WTC11 (cell line): ENCODE data around the gene KLHL29. TPM values are rescaled to one million over a fixed set of nuclear protein-coding genes. Genes with fewer than 3 reads are reported as not detected.

Source experiments
- ATAC-seq: fragments of 200-7000 bp; cut with Tn5 transposase; 2 replicates; pipeline ENCODE4 v1.10.0; 2021; ENCODE audit warnings: mild to moderate bottlenecking, moderate library complexity
- CTCF ChIA-PET: fragments of 300-600 bp; sonication (Branson Sonifier 250); formaldehyde crosslinking; loops from one replicate; lab custom pipeline; 2021; ENCODE audit warnings: antibody characterized with exemption; lab: Charles Lee
- POLR2A ChIA-PET: fragments of 350-600 bp; sonication (Branson Sonifier 250); formaldehyde crosslinking; loops from one replicate; lab custom pipeline; 2021; ENCODE audit warnings: antibody characterized with exemption; lab: Charles Lee
- DNase-seq: peaks from one replicate; pipeline ENCODE4 v3.0.0; 2021; ENCODE audit warnings: low spot score
- H3K27ac Mint-ChIP-seq: 2 replicates; pipeline ENCODE4 v1.8.0; 2021; ENCODE audit warnings: mixed read lengths
- H3K27me3 Mint-ChIP-seq: 2 replicates; pipeline ENCODE4 v1.8.0; 2021; ENCODE audit warnings: low read depth, mild to moderate bottlenecking, moderate library complexity, mixed read lengths
- H3K36me3 Mint-ChIP-seq: 2 replicates; pipeline ENCODE4 v1.8.0; 2021; ENCODE audit warnings: mixed read lengths
- H3K4me1 Mint-ChIP-seq: 2 replicates; pipeline ENCODE4 v1.8.0; 2022; ENCODE audit warnings: mixed read lengths
- H3K4me3 Mint-ChIP-seq: 2 replicates; pipeline ENCODE4 v1.8.0; 2021; ENCODE audit warnings: mild to moderate bottlenecking, moderate library complexity, mixed read lengths
- H3K9me3 Mint-ChIP-seq: 2 replicates; pipeline ENCODE4 v1.8.0; 2021; ENCODE audit warnings: mixed read lengths
- CBFB ChIP-seq: sonication (generic); formaldehyde crosslinking; IDR thresholded peaks from 2 replicates; pipeline ENCODE4 v1.8.1; 2022; ENCODE audit warnings: mild to moderate bottlenecking, low read depth, missing genetic modification reagents
- EMX1 ChIP-seq: fragments of 250-450 bp; sonication (Bioruptor Pico); IDR thresholded peaks from 2 replicates; pipeline ENCODE4 v1.8.0; 2021; ENCODE audit warnings: mild to moderate bottlenecking
- ETV6 ChIP-seq: sonication (generic); formaldehyde crosslinking; IDR thresholded peaks from 2 replicates; pipeline ENCODE4 v1.8.1; 2022; ENCODE audit warnings: mild to moderate bottlenecking, missing genetic modification reagents
- JAZF1 ChIP-seq: fragments of 250-450 bp; sonication (Bioruptor Pico); IDR thresholded peaks from 2 replicates; pipeline ENCODE4 v1.9.0; 2021; ENCODE audit warnings: moderate library complexity, mild to moderate bottlenecking, inconsistent platforms
- NR2C2 ChIP-seq: sonication (generic); formaldehyde crosslinking; IDR thresholded peaks from 2 replicates; pipeline ENCODE4 v1.8.0; 2022; ENCODE audit warnings: mild to moderate bottlenecking, missing genetic modification reagents
- OVOL2 ChIP-seq: fragments of 250-450 bp; sonication (Bioruptor Pico); IDR thresholded peaks from 2 replicates; pipeline ENCODE4 v1.9.0; 2021; ENCODE audit warnings: mild to moderate bottlenecking, borderline replicate concordance
- SMAD4 ChIP-seq: sonication (generic); formaldehyde crosslinking; IDR thresholded peaks from 2 replicates; pipeline ENCODE4 v1.8.0; 2022; ENCODE audit warnings: mild to moderate bottlenecking, missing genetic modification reagents
- TEAD1 ChIP-seq: sonication (generic); formaldehyde crosslinking; IDR thresholded peaks from 2 replicates; pipeline ENCODE4 v1.8.0; 2022; ENCODE audit warnings: mild to moderate bottlenecking, missing genetic modification reagents
- total RNA-seq: library from RNA; stranded (reverse); gene quantifications from 3 replicates; pipeline ENCODE4 v1.2.3, GENCODE V29; 2021
- TF ChIP-seq, protein P1 (sequence below): sonication (generic); formaldehyde crosslinking; IDR thresholded peaks from 2 replicates; pipeline ENCODE4 v1.8.0; 2022; ENCODE audit warnings: mild to moderate bottlenecking, missing genetic modification reagents
- TF ChIP-seq, protein P2 (sequence below): fragments of 250-450 bp; sonication (Bioruptor Pico); IDR thresholded peaks from 2 replicates; pipeline ENCODE4 v1.9.0; 2021; ENCODE audit warnings: mild to moderate bottlenecking
- TF ChIP-seq, protein P3 (sequence below): sonication (generic); formaldehyde crosslinking; IDR thresholded peaks from 2 replicates; pipeline ENCODE4 v1.8.1; 2023; ENCODE audit warnings: mild to moderate bottlenecking, missing genetic modification reagents
- TF ChIP-seq, protein P4 (sequence below): fragments of 250-450 bp; sonication (Bioruptor Pico); IDR thresholded peaks from 2 replicates; pipeline ENCODE4 v1.8.0; 2021; ENCODE audit warnings: mild to moderate bottlenecking
- TF ChIP-seq, protein P5 (sequence below): sonication (generic); formaldehyde crosslinking; IDR thresholded peaks from 2 replicates; pipeline ENCODE4 v1.8.1; 2023; ENCODE audit warnings: mild to moderate bottlenecking, missing genetic modification reagents
- TF ChIP-seq, protein P6 (sequence below): fragments of 250-450 bp; sonication (Bioruptor Pico); IDR thresholded peaks from 2 replicates; pipeline ENCODE4 v1.9.0; 2021; ENCODE audit warnings: moderate library complexity, mild to moderate bottlenecking, inconsistent platforms, borderline replicate concordance

The KLHL29 gene
- total RNA-seq, 1 experiment from 2014 or later: 7.1 TPM

DNA sequence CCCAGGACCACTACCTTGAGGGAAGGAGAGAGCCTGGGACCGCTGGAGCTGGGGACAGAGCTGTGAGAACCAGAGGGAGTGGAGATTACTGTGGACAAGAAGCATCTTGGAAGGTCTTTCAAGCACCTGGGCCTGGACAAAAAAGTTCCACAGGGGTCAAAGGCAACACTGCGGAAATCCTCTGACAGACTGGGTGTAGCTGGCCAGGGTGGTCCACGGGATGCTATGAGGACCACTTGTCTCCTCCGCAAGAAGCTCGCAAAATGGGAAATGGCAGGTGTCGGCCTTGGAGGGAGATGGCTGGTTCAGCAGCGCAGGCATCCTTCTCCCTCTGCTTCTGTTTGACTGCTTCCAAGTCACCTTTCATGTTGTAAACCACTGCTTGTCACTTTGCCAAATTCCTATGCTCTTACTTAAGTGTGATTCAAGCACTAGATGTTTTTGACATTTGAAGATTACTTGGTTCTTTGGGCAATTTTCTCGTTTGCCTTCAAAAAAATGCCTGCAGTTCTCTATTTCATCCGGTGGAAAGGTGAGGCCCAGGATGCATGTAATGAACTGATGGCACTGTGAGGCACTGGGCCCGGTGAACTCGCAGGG is 27.7 kb downstream of the KLHL29 start:
- DNase-seq (no peak), ATAC-seq (no peak)
- H3K9me3 Mint-ChIP-seq: 0 out of 2 replicates have a peak, but pooled peaks cover 7% of the 10 kb centered on the region
- no peaks in the 10 kb centered on the region for H3K27me3 Mint-ChIP-seq
- CTCF ChIA-PET: interaction anchor here (0.8 to 1.3 kb wide), 2 partner anchors 8 to 92 kb away, joined by 3 to 4 read pairs; no protein-coding TSS in a partner anchor
- no peak overlapping the region for H3K4me3 Mint-ChIP-seq
- H3K27ac Mint-ChIP-seq: no peak overlapping the region
- no peak for TF ChIP-seq EMX1 (CRISPR knock-in tag)
- TF ChIP-seq, protein P1, sequence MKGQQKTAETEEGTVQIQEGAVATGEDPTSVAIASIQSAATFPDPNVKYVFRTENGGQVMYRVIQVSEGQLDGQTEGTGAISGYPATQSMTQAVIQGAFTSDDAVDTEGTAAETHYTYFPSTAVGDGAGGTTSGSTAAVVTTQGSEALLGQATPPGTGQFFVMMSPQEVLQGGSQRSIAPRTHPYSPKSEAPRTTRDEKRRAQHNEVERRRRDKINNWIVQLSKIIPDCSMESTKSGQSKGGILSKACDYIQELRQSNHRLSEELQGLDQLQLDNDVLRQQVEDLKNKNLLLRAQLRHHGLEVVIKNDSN (CRISPR knock-in tag): no peak
- TF ChIP-seq TEAD1 (CRISPR knock-in tag): no peak
- no peak for TF ChIP-seq CBFB (CRISPR knock-in tag)
- TF ChIP-seq, all 79 proteins: peak for 0
- POLR2A ChIA-PET: no interaction called here
- Mint-ChIP-seq H3K36me3 (no peaks in the 10 kb centered on the region), H3K4me1 (peaks cover 22% of the 10 kb centered on the region)

DNA sequence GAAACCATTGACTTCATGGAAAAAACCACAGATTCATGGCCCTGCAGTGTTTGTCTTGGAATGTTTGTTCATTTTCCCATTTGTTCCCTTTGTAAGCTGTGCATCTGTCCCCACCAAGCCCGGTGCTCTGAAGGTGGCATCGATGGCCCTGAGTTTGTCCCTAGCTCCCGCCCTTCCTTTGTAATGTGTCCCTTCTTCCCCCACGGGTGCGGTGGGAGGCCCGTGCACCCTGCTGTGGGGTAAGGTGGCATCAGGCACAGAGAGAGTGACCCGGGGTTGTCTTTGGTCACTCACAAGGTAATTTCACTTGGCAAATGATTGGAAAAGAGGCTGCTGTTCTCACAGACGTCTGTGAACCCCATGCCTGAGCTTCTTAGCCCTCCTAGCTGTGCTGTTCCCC is 28.7 kb downstream of the KLHL29 start:
- Mint-ChIP-seq H3K4me3 (no peak overlapping the region), H3K4me1 (peaks cover 20% of the 10 kb centered on the region), H3K27ac (no peak overlapping the region), H3K36me3 (no peaks in the 10 kb centered on the region)
- DNase-seq (no peak), ATAC-seq (no peak)
- no peak for TF ChIP-seq JAZF1 (CRISPR knock-in tag)
- TF ChIP-seq, protein P2, sequence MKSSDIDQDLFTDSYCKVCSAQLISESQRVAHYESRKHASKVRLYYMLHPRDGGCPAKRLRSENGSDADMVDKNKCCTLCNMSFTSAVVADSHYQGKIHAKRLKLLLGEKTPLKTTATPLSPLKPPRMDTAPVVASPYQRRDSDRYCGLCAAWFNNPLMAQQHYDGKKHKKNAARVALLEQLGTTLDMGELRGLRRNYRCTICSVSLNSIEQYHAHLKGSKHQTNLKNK (CRISPR knock-in tag): no peak
- TF ChIP-seq, protein P3, sequence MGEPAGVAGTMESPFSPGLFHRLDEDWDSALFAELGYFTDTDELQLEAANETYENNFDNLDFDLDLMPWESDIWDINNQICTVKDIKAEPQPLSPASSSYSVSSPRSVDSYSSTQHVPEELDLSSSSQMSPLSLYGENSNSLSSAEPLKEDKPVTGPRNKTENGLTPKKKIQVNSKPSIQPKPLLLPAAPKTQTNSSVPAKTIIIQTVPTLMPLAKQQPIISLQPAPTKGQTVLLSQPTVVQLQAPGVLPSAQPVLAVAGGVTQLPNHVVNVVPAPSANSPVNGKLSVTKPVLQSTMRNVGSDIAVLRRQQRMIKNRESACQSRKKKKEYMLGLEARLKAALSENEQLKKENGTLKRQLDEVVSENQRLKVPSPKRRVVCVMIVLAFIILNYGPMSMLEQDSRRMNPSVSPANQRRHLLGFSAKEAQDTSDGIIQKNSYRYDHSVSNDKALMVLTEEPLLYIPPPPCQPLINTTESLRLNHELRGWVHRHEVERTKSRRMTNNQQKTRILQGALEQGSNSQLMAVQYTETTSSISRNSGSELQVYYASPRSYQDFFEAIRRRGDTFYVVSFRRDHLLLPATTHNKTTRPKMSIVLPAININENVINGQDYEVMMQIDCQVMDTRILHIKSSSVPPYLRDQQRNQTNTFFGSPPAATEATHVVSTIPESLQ (CRISPR knock-in tag): no peak
- no peak for TF ChIP-seq NR2C2 (CRISPR knock-in tag)
- no peak for TF ChIP-seq OVOL2
- TF ChIP-seq, all 79 proteins: peak for 0
- Mint-ChIP-seq H3K9me3 (0 out of 2 replicates have a peak, but pooled peaks cover 7% of the 10 kb centered on the region), H3K27me3 (no peaks in the 10 kb centered on the region)
- ChIA-PET CTCF (interaction anchor here (1.3 to 2.5 kb wide), 3 partner anchors 9 to 22 kb away, joined by 4 to 6 read pairs (median 5); no protein-coding TSS in a partner anchor), POLR2A (no interaction called here)

DNA sequence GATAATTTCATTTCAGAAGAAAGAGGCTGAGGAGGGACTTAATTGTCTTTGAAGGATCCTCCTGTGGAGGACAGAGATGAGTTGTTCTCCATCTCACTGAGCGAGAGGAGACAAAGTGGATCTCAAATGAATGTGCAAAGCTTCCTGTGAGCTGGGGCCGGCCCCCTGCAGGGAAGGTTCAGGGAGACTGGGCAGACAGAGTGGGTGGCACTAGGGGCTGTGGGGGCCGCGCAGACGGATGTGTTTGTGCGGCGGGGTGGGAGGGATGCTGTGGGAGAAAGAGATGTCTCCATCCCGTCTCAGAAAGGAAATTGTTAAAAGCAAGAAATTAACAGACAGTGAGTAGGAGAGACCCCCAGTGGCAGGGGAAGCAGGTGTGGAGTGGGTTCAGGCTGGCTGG is 29.1 kb downstream of the KLHL29 start:
- Mint-ChIP-seq H3K36me3 (no peaks in the 10 kb centered on the region), H3K4me1 (peaks cover 20% of the 10 kb centered on the region), H3K27ac (no peak overlapping the region), H3K27me3 (no peaks in the 10 kb centered on the region), H3K9me3 (0 out of 2 replicates have a peak, but pooled peaks cover 7% of the 10 kb centered on the region), H3K4me3 (no peak overlapping the region)
- no peak for ATAC-seq
- POLR2A ChIA-PET: no interaction called here
- DNase-seq: no peak
- CTCF ChIA-PET: interaction anchor here (1.4 to 2.5 kb wide), 3 partner anchors 10 to 35 kb away, joined by 3 to 6 read pairs (median 5); no protein-coding TSS in a partner anchor
- TF ChIP-seq, protein P4, sequence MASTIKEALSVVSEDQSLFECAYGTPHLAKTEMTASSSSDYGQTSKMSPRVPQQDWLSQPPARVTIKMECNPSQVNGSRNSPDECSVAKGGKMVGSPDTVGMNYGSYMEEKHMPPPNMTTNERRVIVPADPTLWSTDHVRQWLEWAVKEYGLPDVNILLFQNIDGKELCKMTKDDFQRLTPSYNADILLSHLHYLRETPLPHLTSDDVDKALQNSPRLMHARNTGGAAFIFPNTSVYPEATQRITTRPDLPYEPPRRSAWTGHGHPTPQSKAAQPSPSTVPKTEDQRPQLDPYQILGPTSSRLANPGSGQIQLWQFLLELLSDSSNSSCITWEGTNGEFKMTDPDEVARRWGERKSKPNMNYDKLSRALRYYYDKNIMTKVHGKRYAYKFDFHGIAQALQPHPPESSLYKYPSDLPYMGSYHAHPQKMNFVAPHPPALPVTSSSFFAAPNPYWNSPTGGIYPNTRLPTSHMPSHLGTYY: no peak
- no peak for TF ChIP-seq SMAD4 (CRISPR knock-in tag)
- TF ChIP-seq, protein P5, sequence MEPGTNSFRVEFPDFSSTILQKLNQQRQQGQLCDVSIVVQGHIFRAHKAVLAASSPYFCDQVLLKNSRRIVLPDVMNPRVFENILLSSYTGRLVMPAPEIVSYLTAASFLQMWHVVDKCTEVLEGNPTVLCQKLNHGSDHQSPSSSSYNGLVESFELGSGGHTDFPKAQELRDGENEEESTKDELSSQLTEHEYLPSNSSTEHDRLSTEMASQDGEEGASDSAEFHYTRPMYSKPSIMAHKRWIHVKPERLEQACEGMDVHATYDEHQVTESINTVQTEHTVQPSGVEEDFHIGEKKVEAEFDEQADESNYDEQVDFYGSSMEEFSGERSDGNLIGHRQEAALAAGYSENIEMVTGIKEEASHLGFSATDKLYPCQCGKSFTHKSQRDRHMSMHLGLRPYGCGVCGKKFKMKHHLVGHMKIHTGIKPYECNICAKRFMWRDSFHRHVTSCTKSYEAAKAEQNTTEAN (CRISPR knock-in tag): no peak
- TF ChIP-seq, protein P6, sequence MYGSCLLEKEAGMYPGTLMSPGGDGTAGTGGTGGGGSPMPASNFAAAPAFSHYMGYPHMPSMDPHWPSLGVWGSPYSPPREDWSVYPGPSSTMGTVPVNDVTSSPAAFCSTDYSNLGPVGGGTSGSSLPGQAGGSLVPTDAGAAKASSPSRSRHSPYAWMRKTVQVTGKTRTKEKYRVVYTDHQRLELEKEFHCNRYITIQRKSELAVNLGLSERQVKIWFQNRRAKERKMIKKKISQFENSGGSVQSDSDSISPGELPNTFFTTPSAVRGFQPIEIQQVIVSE: no peak
- TF ChIP-seq ETV6 (CRISPR knock-in tag): no peak
